HG03066 (cell line): ENCODE data around the gene KIF12.
A peak's percentile ranks its signal among the peaks of the same experiment; 100 is the strongest.
"Not testable (repeated sequence)": the region's sequence is repeated elsewhere in the genome, so short reads cannot be mapped to it uniquely, and the experiment has no call there.

ENCODE experiments used
- ATAC-seq: cut with Tn5 transposase; IDR thresholded peaks from one replicate; pipeline ENCODE4 v1.9.1; 2021; ENCODE audit warnings: low read depth; ENCODE audit not compliant: unreplicated experiment

KIF12 gene

DNA sequence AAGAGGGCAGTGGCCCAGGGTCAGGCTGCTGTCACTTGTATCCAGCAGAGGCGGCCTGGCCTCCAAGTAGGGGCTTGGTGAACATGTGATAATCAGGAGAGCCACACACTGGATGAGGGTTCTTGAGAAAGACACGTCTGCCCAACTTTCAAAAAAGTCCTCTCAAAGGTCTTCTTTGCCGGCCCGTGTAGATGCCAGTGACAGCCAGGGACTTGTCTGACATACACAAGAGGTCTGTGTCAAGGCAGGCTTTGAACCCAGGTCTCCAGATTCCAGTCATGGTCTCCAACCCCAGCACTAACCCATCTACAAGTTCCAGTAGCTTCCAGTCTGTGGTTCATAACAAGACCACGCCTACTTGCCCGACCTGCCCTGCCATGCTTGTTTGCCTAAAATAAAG lies 13.1 kb downstream of the KIF12 start:
- no peak for ATAC-seq

DNA sequence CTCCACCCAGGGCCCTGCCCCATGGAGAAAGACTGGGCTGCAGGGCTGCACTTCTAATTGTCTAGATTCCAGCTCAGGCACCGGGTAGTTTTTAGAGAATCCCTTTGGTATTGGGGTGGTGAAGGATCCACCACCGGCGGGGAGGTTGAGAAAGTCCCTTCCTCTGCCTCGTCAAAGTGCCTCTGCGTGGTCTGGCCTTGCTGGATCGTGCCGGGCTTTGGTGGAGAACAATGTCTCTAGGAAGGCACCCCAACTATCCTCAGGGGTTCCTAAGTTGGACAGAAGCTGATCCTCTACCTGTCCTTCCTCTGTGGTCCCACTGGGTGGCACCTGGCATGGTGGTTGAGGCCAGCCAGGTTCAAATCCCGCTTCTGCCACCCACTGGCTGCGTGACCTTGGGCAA lies 13.7 kb downstream of the KIF12 start:
- no peak for ATAC-seq

DNA sequence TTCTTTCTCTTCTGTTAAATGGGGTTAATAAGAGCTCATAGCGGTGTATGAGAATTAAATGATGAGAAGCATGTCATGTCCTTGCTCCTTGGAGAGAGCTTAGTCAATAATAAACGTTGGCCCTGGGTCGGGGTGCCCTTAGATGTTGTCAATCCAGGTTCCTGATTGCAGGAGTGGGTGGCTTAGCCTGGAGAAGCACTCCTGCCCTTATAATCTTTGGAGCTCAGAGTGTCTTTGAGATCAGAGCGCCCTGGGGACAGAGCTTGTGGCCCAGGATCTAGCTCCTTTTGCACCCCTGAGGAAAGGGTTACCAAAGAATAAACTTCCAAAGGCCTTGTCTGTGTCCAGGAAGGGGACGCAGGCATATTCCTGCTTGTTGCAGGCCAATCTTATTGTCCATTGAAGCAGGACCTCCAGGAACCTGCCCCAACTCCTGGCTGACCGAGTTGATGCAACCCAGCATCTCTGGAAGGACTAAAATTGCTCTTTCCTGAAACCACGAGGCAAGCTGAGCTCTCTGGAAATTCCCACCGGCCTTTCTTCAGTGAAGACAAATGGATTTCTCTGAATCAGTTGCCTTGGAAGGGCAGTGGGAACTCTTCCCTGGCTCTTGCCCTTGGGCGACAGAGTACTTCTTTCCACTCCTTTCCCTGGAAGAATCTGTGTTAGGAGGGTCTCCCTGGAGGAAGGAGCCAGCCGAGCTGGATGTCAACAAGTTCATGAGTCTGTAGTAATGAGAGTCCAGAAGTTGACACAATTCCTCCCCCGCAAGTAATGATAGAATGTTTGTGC lies 14.6 kb downstream of the KIF12 start:
- no peak for ATAC-seq

DNA sequence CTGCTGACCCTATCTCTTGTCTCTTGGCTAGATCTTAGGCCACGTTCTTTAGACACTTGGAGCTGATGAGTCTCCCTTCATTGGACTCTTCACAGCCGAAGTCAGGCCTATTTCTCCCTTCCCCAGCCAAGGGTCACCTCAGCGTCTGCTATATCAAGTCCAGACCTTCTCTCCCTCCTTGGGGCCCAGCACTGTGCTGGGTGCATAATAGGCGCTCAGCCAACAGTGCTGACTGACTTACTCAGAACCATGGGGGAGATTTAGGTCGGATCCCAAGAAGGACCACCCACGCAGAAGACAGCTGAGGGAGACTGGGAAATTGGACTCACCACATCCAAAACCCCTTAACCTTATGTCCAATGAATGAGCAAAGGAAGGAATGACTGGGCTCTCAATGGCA lies 15.4 kb downstream of the KIF12 start:
- no peak for ATAC-seq

DNA sequence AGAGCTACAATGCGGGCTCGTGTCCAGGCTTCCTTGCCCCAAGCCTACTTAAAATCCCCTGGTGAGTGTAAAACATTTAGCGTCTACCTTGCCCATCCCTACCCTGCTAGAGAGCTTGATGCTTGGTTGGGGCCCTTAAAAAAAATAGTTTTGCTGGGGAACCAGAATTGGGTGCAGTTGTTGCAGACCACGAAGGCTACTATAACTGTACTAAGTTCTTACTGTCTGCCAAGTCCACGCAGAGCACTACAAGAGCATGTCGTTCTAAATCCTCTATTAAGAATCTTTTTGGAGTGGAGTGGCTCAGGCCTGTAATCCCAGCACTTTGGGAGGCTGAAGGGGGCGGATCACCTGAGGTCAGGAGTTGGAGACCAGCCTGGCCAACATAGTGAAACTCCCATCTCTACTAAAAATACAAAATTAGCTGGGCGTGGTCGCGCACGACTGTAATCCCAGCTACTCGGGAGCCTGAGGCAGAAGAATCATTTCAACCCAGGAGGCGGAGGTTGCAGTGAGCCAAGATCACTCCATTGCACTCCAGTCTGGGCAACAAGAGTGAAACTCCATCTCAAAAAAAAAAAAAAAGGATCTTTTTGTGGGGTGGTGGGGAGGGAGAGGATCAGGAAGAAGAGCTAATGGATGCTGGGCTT lies 16.2 kb downstream of the KIF12 start:
- not testable (repeated sequence) for ATAC-seq

DNA sequence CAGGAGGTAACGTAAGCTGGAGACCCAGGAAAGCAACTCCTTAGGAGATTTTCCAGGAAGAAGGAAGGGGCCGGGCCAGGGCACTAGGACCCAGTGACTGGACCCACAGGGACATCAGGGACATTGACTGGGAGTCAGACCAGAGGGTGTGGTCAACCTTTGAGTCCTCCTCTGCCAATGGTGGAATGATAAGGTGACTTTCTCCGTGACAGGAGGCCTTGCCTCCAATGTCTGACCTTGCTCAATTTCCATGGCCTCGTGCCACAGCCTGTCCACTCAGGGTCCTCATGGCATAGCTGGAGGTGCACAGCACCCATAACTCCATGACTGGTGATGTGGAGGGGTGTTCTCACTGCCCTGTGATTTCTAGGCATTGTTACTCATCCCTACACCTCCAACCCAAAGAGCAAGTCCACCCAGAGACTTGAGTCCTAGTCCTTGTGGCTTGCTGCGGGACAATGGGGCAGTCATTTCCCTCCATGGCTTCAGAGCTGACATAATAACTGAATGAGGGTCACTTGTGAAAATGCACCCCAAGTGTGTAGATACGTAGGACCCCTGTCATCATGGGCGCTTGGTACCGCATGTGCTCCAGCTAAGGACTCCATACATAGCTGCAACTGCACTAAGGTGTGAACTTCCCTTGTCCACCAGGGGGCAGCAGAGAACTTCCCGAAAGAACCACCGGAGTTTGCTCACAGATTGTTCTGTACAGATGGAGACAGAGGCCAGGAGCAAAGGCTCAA lies 16.9 kb downstream of the KIF12 start:
- peak; percentile 87 for ATAC-seq

DNA sequence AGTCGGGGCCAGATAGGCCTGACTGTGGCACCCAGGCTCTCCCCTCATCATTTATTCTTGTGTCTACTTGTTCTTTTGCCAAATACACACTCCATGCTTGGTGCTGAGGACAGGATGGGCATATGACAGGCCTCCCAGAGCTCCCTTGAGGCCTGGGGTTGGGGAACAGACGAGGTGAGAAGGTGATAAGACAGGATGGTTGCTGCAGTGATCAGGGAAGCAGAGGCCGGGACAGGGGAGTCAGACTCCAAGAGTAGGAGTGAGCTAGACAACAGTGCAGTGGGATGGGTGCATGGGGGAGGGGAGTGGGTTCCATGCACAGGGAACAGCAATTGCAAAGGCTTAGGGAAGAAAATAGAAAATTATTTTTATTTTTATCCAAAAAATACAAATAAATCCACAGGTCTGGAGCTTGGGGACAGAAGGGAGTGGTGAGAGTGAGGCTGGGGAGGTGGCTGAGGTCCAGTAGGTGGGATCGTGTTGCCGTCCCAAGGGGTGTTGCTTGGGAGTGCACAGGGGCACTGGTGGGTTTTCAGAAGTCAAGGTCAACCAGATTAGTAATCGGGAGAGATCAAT lies 17.6 kb downstream of the KIF12 start:
- ATAC-seq, result no peak

DNA sequence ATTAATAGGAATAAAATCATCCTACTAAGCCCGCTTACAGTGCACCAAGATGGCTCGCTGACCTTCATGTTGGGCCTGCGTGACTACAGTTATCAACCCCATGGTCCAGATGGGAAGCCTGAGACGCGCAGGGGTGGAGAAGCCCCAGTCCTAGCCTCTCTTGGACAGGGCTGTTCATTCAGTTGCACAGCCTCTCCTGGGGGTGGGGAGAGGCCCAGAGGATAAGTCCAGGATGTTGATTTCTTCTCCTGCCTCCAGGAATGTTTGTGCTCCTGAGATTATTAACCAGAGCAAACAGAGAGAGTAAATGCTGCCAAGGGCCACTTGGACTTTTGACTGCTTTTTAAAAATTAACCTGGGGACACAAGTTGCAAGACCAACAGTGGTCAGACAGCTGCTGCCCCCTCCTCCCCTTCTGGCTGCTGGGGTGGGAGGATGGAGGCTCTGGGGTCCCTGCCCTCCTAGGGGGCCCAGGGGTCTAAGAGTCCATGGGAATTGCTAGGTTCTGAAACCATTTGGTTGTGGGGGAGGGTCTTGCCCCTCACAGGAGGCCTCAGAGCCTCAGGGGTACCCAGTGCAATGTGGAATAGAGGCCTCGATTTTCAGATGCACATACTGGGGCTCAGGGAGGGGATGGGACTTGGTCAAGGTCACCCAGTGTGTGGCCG lies 18.2 kb downstream of the KIF12 start:
- no peak for ATAC-seq

DNA sequence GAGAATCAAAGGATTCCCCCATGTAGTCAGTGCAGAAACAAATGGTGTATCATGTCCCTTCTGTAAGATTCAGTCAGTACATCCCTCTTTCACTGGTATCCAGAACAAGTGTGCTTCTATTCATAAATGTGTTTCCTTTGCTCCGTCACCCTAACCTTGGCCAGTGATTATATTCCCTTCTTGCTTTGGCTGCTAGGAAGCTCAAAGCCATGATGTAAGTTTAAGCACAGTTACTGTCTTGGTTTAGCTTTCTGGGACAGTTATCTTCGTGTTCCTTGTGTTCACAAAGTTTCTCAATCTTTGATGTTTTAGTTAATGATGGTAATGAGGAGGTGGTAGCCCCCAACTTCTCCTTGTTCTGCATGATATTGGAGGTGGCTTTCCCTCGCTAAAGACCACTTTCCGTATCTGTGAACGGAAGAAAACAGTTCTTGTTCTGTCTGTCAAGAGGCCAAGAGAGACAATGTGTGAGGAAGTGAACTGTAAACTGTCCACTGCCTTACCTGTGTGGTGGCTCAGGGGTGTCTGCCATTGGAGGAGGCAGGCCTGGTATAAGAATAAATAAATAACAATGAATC lies 18.8 kb downstream of the KIF12 start:
- ATAC-seq, result no peak

DNA sequence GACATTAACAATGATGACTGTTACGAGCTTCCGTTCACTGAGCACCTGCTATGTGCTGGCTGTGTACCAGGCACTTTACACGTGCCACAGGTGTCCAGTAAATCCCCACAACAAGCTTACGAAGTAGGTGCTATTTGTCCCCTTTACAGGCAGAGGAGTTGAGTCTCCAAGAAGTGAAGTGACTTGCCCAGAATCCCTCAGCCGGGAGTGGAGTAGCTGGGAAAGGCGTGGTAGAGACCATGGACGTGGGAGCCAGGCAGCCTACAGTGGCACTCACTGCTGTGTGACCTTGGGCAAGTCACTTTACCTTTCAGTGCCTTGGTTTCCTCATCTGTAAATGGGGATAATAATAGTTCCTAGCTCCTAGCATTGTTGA lies 20.3 kb downstream of the KIF12 start:
- ATAC-seq, result no peak

DNA sequence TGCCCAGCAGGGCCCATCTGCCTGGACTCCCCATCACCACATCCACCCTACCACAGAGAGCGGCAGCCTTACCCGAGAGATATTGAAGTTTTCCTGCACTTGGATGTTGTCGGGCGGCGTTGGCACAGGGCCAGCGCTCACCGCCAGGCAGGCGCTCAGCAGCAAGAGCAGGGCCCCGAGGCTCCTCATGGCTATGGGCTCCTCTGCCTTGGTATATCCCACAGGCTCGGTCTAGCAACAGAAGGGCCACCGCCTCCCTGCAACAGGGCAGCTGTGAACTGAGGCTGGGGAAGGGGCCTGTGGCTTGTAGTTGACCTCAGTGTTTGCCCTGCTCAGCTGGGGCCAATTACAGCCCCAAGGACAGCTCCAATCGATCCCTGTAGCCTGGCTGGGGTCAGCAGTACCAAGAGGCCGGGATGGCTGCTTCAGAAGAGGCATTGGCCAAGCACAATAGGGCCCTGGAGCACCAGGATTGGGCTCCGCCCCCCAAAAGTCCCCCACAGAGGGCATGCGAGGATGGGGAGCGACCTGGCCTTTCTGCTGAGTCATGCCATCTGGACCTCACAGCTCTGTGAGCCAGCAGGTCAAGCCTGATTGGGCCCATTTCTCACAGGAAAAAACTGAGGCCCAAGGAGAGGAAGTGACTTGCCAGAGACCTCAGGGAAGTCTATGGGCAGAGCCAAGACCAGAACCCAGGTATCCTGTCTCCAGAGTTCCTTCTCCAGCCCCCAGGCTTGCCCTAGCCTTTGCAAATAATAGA lies 20.9 kb downstream of the KIF12 start, which contains the start of gene AMBP:
TSS of gene AMBP (minus strand) at position 280 of the 760 bp plus-strand sequence. CDS start at position 189, 91 bp downstream.
- ATAC-seq, result no peak

DNA sequence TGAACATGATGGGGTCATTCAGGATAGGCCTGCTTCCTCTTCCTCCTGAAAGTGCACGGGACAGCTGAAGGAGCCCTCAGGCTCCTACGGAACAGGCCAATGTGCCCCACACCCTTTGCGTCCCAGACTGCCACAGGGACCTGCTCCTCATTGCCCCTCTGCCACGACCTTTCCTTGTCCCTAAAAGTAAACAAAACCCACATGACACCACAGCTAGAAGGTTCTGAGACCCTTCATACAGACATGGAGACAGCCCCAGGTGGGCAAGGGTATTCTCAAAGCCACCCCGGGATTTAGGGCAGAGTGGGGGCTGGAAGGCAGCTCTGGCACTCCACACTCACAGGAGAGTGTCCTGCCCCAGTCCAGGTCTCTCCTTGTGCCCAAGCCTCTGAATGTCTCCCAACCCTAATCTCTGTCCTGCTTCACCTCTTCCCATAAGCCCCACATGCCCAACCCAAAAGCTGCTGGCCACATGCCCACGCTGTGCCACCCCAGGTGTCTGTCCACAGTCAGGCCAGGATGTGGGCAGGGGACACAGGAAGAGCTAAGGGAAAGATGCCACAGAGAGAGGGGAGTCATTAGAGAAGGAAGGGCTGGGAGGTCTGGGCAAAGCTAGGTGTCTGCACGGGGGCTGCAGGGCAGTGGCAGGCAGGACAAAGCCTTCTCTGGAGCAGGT lies 21.8 kb downstream of the KIF12 start:
- no peak for ATAC-seq

DNA sequence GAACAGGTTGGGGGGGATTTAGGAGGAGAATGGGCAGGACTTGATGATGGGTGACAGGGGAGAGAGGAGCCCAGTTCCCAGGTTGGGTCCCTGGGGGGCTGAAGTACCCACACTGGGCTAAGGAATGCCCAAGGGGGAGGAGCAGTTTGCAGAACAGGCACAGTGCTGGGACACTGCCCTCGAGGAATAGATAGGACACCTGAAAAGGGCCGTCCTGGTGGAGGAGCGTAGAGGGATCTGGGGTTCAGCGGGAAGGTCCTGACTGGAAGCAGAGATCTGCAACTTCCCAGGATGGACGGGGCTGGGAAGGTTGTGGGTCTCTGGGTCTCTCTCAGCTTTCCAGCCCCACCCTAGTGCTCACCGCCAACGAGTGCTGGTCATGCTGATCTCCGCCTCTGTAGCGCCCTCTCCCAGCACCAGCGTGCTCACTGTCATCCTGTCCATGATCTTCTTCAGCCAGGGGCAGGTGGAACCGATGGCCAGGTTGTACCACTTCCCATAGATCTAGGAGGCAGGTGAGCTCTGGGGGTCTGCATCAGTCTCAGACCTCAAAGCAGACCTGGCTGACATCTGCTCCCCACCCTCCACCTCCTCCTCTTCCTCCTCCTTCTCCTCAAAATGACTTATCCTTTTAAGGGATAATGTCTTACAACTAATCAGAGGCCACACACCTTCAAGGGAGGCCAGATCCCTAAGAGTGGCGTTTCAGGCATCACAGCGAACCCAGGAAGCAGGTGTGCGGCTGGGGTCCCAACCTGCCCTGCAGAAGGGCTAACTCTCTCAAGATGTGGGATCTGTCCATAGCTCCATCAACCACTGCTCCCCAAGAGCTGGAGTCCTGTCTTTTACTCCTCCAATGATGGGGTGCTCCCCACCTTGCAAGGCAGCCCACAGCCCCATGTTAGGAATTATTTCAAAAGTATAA lies 22.6 kb downstream of the KIF12 start:
- no peak for ATAC-seq

DNA sequence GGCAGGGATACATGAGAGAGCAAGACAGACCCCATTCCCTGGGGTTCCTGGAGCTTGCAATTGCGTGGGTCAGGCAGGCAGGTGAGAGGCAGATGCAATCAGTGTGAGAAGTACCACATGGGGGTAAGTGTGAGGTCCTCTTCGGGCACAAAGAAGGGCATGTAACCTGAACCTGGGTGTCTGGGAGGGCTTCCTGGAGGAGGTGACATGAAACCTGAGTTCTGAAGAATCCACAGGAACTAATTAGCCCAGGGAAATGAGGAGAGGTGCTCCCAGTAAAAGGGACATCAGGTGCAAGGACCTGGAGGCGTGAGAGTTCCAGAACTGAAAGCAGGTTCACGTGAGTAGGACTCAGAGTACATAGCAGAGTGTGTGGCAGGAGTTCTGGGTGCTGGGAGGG lies 23.5 kb downstream of the KIF12 start:
- no peak for ATAC-seq

DNA sequence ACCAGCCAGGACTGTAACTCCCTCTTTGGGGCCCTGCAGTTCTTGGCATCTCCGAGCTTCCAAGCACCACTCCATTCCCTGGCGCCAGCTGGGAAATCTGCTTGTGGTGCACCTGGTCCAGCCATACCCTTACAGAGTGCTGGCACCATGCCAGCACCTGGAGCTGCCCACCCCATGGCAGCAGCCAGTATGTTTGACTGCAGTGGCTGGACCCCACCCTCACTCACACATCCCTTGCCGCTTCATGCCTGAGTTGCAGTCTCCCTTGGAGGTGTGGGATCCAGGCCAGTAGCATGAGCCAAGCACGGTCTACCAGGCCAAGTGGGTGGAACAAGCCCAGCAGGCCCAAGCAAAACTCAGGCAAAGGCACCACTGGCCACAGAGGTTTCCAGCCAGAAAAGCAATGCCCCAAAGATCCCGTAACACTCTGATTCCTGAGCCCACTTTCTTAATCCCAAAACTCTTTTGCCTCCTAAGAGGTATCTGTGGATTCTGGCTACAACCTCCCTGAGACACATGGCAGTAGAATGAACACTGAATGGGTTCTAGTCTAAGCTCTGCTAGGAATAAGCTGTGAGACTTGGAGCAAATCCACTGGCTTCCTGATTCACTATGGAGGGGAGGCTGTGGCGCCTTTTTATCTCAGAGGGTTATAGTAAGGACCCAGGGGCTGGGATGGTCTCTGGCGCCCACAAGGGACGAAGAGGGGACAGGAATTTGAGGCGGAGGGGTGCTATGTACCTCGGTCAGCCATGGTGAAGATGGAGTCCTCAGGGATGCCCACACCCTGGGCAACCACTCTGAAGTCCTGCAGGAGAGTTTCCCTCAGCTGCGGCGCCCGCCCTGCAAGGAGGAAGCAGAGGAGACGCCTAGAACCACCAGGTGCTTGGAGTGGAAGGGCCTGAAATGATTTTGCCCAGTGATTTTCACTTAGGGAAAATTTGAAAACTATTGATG lies 26.6 kb downstream of the KIF12 start:
- ATAC-seq, result no peak

DNA sequence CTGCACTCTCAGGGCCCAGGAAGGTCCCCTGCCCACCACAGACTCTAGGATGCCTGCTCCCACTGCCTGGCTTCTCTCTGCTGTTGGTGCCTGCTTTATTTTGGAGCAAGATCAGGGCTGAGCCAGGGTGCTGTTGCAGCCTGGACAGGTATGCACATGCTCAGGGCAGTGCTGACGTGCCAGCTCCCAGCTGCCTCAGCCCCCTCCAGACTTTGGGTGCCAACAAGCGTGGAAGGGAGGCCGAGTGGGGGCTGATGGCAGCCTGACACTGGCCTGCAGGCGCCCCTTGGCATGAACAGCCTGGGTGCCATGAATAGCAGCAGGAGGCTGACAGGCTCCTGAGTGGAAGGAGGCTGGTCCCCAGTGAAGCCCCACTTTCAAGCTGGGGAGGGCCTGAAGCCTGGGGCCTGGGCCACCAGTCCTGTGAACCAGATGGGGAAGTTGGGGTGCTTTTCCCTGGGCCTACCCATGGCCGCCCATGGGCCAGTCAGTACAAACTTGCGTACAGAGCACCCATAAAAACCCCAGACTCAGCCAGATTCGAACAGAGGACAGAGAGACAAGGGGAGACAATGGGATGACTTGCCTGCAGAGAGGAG lies 27.8 kb downstream of the KIF12 start:
- no peak for ATAC-seq
